ENCODE measurements around the gene ECM2. TPM values are rescaled to one million over a fixed set of nuclear protein-coding genes. Genes with fewer than 3 reads are reported as not detected.

Gene ECM2
- total RNA-seq, 1 experiment from 2014 or later, result not detected

DNA sequence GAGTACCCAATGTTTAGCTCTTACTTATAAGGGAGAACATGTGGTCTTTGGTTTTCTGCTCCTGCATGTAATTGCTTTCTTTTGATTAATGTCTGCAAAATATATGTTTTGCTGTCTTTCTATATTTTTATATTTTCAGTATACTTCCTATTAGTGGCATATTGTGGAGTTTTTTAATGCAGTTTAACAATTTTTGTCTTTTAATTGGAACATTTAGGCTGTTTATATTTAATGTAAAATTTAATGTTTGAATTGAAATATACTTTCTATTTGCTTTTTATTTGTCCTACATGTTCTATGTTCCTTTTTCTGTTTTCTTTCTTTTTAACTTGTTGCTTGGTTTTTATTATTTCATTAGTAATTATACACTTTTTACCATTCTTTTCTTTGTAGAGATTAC lies 4.9 kb downstream of the ECM2 start:
- ChIA-PET POLR2A (no interaction called here), RAD21 (ENCODE audit: low non-redundant PET in 1 of 2, low total read pairs in 2 of 2, uncharacterized antibody in 2 of 2, unreplicated experiment in 2 of 2) (no interaction called here), CTCF (no interaction called here)
- intact Hi-C loops (cut with micrococcal nuclease), result no loop called here
- H3K9me2 ChIP-seq (ENCODE audit: insufficient read depth), result no peaks in the 10 kb centered on the region
- no peak overlapping the region for H3K27ac ChIP-seq (ENCODE audit: low read depth, low read length)
- H3K4me1 ChIP-seq (ENCODE audit: control insufficient read depth in 1 of 2, insufficient read depth in 2 of 2, low read length in 2 of 2), result no peaks in the 10 kb centered on the region
- no peaks in the 10 kb centered on the region for H3K79me2 ChIP-seq (ENCODE audit: insufficient read depth, low read length)
- DNase-seq (ENCODE audit: low read depth, low spot score) (no peak), ATAC-seq (no peak)
- H3K9ac ChIP-seq (ENCODE audit: low read length), result no peak overlapping the region
- H3K9me3 ChIP-seq (ENCODE audit: control insufficient read depth in 1 of 2, insufficient read depth in 1 of 2, low read depth in 1 of 2, low read length in 2 of 2), result no peaks in the 10 kb centered on the region
- no peaks in the 10 kb centered on the region for H3K27me3 ChIP-seq (ENCODE audit: insufficient read depth, low read length)
- no peak for TF ChIP-seq CBX3 (IDR thresholded peaks at IDR 0.05; ENCODE audit: low read depth)
- TF ChIP-seq YY1 (IDR thresholded peaks at IDR 0.05; ENCODE audit: extremely low read depth, insufficient replicate concordance, low read depth, low read length), result no peak
- no peak for TF ChIP-seq ZNF274 (IDR thresholded peaks at IDR 0.05; ENCODE audit: low read depth, low read length)
- TF ChIP-seq POLR2AphosphoS5 (IDR thresholded peaks at IDR 0.05; ENCODE audit: low read depth, low read length), result no peak
- TF ChIP-seq, protein P1, sequence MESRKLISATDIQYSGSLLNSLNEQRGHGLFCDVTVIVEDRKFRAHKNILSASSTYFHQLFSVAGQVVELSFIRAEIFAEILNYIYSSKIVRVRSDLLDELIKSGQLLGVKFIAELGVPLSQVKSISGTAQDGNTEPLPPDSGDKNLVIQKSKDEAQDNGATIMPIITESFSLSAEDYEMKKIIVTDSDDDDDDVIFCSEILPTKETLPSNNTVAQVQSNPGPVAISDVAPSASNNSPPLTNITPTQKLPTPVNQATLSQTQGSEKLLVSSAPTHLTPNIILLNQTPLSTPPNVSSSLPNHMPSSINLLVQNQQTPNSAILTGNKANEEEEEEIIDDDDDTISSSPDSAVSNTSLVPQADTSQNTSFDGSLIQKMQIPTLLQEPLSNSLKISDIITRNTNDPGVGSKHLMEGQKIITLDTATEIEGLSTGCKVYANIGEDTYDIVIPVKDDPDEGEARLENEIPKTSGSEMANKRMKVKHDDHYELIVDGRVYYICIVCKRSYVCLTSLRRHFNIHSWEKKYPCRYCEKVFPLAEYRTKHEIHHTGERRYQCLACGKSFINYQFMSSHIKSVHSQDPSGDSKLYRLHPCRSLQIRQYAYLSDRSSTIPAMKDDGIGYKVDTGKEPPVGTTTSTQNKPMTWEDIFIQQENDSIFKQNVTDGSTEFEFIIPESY (IDR thresholded peaks at IDR 0.05; ENCODE audit: extremely low read depth, insufficient replicate concordance, low read length), result no peak
- TF ChIP-seq CEBPB (IDR thresholded peaks at IDR 0.05; ENCODE audit: low read depth), result no peak
- no peak for TF ChIP-seq SIN3A (IDR thresholded peaks at IDR 0.05; ENCODE audit: low read depth)
- no peak for TF ChIP-seq SP1 (IDR thresholded peaks at IDR 0.05; ENCODE audit: low read depth)
- no peak for TF ChIP-seq ELF1 (IDR thresholded peaks at IDR 0.05; ENCODE audit: borderline replicate concordance, low read depth)
- TF ChIP-seq FOSL1 (IDR thresholded peaks at IDR 0.05; ENCODE audit: low read depth), result no peak
- TF ChIP-seq, protein P2, sequence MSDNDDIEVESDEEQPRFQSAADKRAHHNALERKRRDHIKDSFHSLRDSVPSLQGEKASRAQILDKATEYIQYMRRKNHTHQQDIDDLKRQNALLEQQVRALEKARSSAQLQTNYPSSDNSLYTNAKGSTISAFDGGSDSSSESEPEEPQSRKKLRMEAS (IDR thresholded peaks at IDR 0.05), result no peak
- TF ChIP-seq TCF7L2 (IDR thresholded peaks at IDR 0.05; ENCODE audit: borderline replicate concordance, extremely low read depth, insufficient read depth, insufficient read length), result no peak
- TF ChIP-seq ZFX (IDR thresholded peaks at IDR 0.05), result no peak
- no peak for TF ChIP-seq CTCF (IDR thresholded peaks at IDR 0.05 in 2 of 3, conservative IDR thresholded peaks at IDR 0.05 in 1 of 3; ENCODE audit: borderline replicate concordance in 1 of 3, insufficient read depth in 1 of 3, low read depth in 2 of 3, low read length in 2 of 3)
- TF ChIP-seq JUND (IDR thresholded peaks at IDR 0.05), result no peak
- TF ChIP-seq SRF (IDR thresholded peaks at IDR 0.05; ENCODE audit: low read depth), result no peak
- no peak for TF ChIP-seq POLR2A (IDR thresholded peaks at IDR 0.05; ENCODE audit: borderline replicate concordance, extremely low read depth, insufficient read depth, insufficient read length)
- TF ChIP-seq RAD21 (IDR thresholded peaks at IDR 0.05; ENCODE audit: low read depth), result no peak
- no peak for TF ChIP-seq ATF3 (IDR thresholded peaks at IDR 0.05)
- H2AFZ ChIP-seq (ENCODE audit: low read depth, low read length, poor library complexity, severe bottlenecking), result no peak overlapping the region
- H3K4me3 ChIP-seq (replicated peaks in 1 of 2; ENCODE audit: low read depth in 1 of 2, low read length in 2 of 2), result no peak overlapping the region
- no TSS peak for BruUV-seq (replicated peaks)
- H4K20me1 ChIP-seq (ENCODE audit: insufficient read depth), result no peaks in the 10 kb centered on the region
- H3K4me2 ChIP-seq (ENCODE audit: low read length), result no peak overlapping the region
- no peaks in the 10 kb centered on the region for H3K36me3 ChIP-seq (ENCODE audit: control insufficient read depth in 1 of 2, insufficient read depth in 2 of 2, low read length in 2 of 2)

All from HCT116 (cell line).